Mucosa of descending colon (tissue), 3 donors: ENCODE measurements around the gene TELO2. TPM values are rescaled to one million over a fixed set of nuclear protein-coding genes. Genes with fewer than 3 reads are reported as not detected.

Experiments used
- ATAC-seq: fragments of 200-7000 bp; cut with Tn5 transposase; one replicate; pipeline ENCODE4 v1.9.1; 2020; ENCODE audit warnings: mild to moderate bottlenecking, moderate library complexity
- DNase-seq, 3 donors: peaks; one replicate each; pipeline ENCODE4 v3.0.0-alpha.2; 2020
- H3K36me3 ChIP-seq: fragments of 200-600 bp; one replicate; pipeline ENCODE4 v1.8.0; 2021; ENCODE audit warnings: low read depth, mild to moderate bottlenecking
- H3K4me1 ChIP-seq: fragments of 200-600 bp; one replicate; pipeline ENCODE4 v1.8.0; 2021; ENCODE audit warnings: low read depth, mild to moderate bottlenecking
- H3K4me3 ChIP-seq: fragments of 200-600 bp; one replicate; pipeline ENCODE4 v1.8.0; 2021; ENCODE audit warnings: mild to moderate bottlenecking
- H3K9me3 ChIP-seq: fragments of 200-600 bp; one replicate; pipeline ENCODE4 v1.8.0; 2021; ENCODE audit warnings: mild to moderate bottlenecking
- CTCF ChIP-seq: fragments of 200-600 bp; IDR thresholded peaks from one replicate; pipeline ENCODE4 v1.8.0; 2022; ENCODE audit warnings: antibody characterized with exemption, mild to moderate bottlenecking
- intact Hi-C, 2 donors: fragments of 100-400 bp; cut with DNase I in 1 of 2; cut with micrococcal nuclease in 1 of 2; formaldehyde crosslinking; loops; one replicate each; pipeline versions ENCODE4 v1.11.0 to v1.11.1; 2022; cut with DNase I, micrococcal nuclease
- total RNA-seq, 3 donors: library from RNA; stranded (reverse); fragmentation: NEBNext Ultra II Directional in 2 of 3; extraction: Animal tissue kit (Norgen Biotek cat#: 25700) in 2 of 3; gene quantifications; one replicate each; pipeline versions ENCODE4 v1.2.1 to v1.2.4, GENCODE V29; 2021 to 2023
- donor health status: DM: no; HTN: no; CAD: no; lungs with moderate emphysema.
- donor health status: DM: no; HTN: no; CAD: no.
- donor health status: DM: no; HTN: yes; CAD: no.

TELO2 gene
- total RNA-seq, 3 donors from 2014 or later: 32.2 to 41.6 (median 37.8) TPM

- no peak for DNase-seq
- Histone ChIP-seq H3K36me3 (peaks cover 5% of the 10 kb centered on the region), H3K4me3 (no peak overlapping the region), H3K9me3 (no peaks in the 10 kb centered on the region), H3K4me1 (no peaks in the 10 kb centered on the region)
- intact Hi-C loops: no loop called here
- ATAC-seq: no peak
- no peak for TF ChIP-seq CTCF
Observed at GRCh38 chr16:1450218-1450617, 42.9 kb upstream of the TELO2 start.

GRCh38 chr16:1450841-1451240 is 42.3 kb upstream of the TELO2 start:
- intact Hi-C loops: no loop called here
- peaks cover 5% of the 10 kb centered on the region for H3K36me3 ChIP-seq
- TF ChIP-seq CTCF: no peak
- DNase-seq (no peak), ATAC-seq (no peak)
- no peaks in the 10 kb centered on the region for H3K4me1 ChIP-seq
- H3K9me3 ChIP-seq: no peaks in the 10 kb centered on the region
- H3K4me3 ChIP-seq: no peak overlapping the region

GRCh38 chr16:1451702-1452392 is 41.3 kb upstream of the TELO2 start:
- no peak for TF ChIP-seq CTCF
- no peak overlapping the region for H3K4me3 ChIP-seq
- intact Hi-C loops: no loop called here
- no peaks in the 10 kb centered on the region for H3K4me1 ChIP-seq
- DNase-seq (no peak), ATAC-seq (no peak)
- no peaks in the 10 kb centered on the region for H3K9me3 ChIP-seq
- H3K36me3 ChIP-seq: peaks cover 5% of the 10 kb centered on the region

- H3K4me1 ChIP-seq: no peaks in the 10 kb centered on the region
- intact Hi-C loops: no loop called here
- peaks cover 5% of the 10 kb centered on the region for H3K36me3 ChIP-seq
- no peak overlapping the region for H3K4me3 ChIP-seq
- no peak for TF ChIP-seq CTCF
- H3K9me3 ChIP-seq: no peaks in the 10 kb centered on the region
- ATAC-seq: no peak
- no peak for DNase-seq
Observed at GRCh38 chr16:1452530-1452929, 40.6 kb upstream of the TELO2 start.

- ATAC-seq (no peak), DNase-seq (no peak)
- no peaks in the 10 kb centered on the region for H3K9me3 ChIP-seq
- no peak for TF ChIP-seq CTCF
- no peaks in the 10 kb centered on the region for H3K36me3 ChIP-seq
- H3K4me3 ChIP-seq: no peak overlapping the region
- no peaks in the 10 kb centered on the region for H3K4me1 ChIP-seq
- intact Hi-C loops: no loop called here
Observed at GRCh38 chr16:1453316-1453715, 39.8 kb upstream of the TELO2 start.

GRCh38 chr16:1454561-1454960 is 38.6 kb upstream of the TELO2 start:
- Histone ChIP-seq H3K4me3 (no peak overlapping the region), H3K36me3 (no peaks in the 10 kb centered on the region), H3K9me3 (no peaks in the 10 kb centered on the region), H3K4me1 (no peaks in the 10 kb centered on the region)
- intact Hi-C loops: no loop called here
- no peak for DNase-seq
- TF ChIP-seq CTCF: no peak
- ATAC-seq: no peak
